Nephron (organoid): ENCODE data around the gene PRELID3B.

ENCODE experiments used
- H3K27ac Mint-ChIP-seq, 3 experiments: 2 replicates each; pipeline ENCODE4 v1.8.0; 2020; ENCODE audit warnings: mixed read lengths in 3 of 3, mild to moderate bottlenecking in 2 of 3, moderate library complexity in 1 of 3
- H3K27me3 Mint-ChIP-seq: 2 replicates; pipeline ENCODE4 v1.8.0; 2021; ENCODE audit warnings: low read depth, mild to moderate bottlenecking, moderate library complexity, mixed read lengths
- H3K36me3 Mint-ChIP-seq: 2 replicates; pipeline ENCODE4 v1.8.0; 2020; ENCODE audit warnings: low read depth, mixed read lengths
- H3K4me1 Mint-ChIP-seq: 2 replicates; pipeline ENCODE4 v1.8.0; 2020; ENCODE audit warnings: mixed read lengths
- H3K4me3 Mint-ChIP-seq, 3 experiments: 2 replicates each; pipeline ENCODE4 v1.8.0; 2020; ENCODE audit warnings: mild to moderate bottlenecking in 3 of 3, mixed read lengths in 3 of 3, moderate library complexity in 2 of 3
- H3K9me3 Mint-ChIP-seq: 2 replicates; pipeline ENCODE4 v1.8.0; 2020; ENCODE audit warnings: mixed read lengths
- TF ChIP-seq, protein P1 (sequence below), 3 experiments: fragments of 200-600 bp; sonication (generic); IDR thresholded peaks; one replicate each; pipeline ENCODE4 v1.5.0; 2021; ENCODE audit warnings: antibody characterized with exemption in 3 of 3; ENCODE audit not compliant: unreplicated experiment in 3 of 3

Gene PRELID3B

DNA sequence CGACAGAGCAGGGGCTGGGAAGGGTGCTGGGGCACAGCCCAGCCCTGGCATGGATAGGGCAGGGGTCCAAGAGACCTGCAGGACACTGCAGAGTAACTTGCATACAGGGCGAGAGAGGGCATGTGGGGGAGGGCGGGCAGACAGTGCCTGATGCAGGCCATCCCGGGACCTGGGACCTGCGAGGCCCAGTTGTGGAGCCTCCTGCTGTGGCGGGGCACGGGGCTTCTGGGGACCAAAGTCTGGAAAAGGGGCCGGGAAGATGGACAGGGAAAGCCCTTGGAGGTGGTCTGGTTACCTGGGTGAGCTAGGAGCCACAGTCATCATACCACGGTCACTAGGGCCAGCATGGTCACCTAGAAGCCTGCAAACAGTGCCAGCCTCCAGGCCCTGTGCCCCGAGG, 23.8 kb downstream of the PRELID3B start:
- Mint-ChIP-seq H3K9me3 (no peaks in the 10 kb centered on the region), H3K36me3 (peaks cover 15% of the 10 kb centered on the region), H3K27ac (no peak overlapping the region), H3K4me3 (no peak overlapping the region), H3K27me3 (peaks cover 8% of the 10 kb centered on the region), H3K4me1 (peaks cover 22% of the 10 kb centered on the region)
- TF ChIP-seq, protein P1, sequence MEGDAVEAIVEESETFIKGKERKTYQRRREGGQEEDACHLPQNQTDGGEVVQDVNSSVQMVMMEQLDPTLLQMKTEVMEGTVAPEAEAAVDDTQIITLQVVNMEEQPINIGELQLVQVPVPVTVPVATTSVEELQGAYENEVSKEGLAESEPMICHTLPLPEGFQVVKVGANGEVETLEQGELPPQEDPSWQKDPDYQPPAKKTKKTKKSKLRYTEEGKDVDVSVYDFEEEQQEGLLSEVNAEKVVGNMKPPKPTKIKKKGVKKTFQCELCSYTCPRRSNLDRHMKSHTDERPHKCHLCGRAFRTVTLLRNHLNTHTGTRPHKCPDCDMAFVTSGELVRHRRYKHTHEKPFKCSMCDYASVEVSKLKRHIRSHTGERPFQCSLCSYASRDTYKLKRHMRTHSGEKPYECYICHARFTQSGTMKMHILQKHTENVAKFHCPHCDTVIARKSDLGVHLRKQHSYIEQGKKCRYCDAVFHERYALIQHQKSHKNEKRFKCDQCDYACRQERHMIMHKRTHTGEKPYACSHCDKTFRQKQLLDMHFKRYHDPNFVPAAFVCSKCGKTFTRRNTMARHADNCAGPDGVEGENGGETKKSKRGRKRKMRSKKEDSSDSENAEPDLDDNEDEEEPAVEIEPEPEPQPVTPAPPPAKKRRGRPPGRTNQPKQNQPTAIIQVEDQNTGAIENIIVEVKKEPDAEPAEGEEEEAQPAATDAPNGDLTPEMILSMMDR (IDR thresholded peaks at IDR 0.05; ENCODE audit: unreplicated experiment in 3 of 3): no peak

DNA sequence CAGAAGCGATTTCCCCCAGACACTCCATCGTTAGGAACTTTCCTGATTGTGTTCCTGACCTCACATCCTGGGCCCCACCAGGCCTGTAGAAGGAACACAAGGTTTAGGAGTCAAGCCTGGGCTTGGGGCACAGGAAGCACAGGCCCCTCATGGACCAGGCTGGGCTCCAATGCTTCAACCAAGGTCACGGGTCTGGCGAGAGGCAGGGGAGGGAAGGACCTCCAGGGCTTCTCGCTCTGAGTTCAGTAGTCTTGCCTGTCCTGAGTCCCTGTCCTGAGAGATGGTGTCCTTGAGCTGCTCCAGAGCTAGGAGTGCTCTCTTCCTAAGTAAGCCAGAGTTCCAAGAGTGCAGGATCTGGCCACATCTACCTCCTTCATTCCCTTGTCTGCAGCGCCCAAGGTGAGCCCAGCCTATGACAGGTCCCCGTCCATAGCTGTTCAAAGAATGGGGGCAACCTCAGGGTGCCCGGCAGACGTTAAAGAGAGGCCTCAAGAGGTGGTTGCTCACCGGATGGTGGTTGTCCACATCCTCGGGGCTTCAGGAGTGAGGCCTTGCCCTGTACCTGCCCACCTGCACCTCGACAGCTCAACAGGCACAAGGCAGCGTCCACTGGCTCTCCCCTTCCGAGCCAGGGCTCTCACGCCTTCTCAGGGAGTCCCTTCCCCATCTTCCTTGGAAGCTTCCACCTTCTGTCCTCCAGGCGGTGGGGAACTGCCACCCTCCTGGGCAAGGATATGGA, 24.9 kb downstream of the PRELID3B start:
- Mint-ChIP-seq H3K36me3 (peaks cover 5% of the 10 kb centered on the region), H3K27me3 (peaks cover 12% of the 10 kb centered on the region), H3K27ac (no peak overlapping the region), H3K9me3 (no peaks in the 10 kb centered on the region), H3K4me3 (no peak overlapping the region), H3K4me1 (peaks cover 19% of the 10 kb centered on the region)
- TF ChIP-seq, protein P1 (IDR thresholded peaks at IDR 0.05; ENCODE audit: unreplicated experiment in 3 of 3): no peak

DNA sequence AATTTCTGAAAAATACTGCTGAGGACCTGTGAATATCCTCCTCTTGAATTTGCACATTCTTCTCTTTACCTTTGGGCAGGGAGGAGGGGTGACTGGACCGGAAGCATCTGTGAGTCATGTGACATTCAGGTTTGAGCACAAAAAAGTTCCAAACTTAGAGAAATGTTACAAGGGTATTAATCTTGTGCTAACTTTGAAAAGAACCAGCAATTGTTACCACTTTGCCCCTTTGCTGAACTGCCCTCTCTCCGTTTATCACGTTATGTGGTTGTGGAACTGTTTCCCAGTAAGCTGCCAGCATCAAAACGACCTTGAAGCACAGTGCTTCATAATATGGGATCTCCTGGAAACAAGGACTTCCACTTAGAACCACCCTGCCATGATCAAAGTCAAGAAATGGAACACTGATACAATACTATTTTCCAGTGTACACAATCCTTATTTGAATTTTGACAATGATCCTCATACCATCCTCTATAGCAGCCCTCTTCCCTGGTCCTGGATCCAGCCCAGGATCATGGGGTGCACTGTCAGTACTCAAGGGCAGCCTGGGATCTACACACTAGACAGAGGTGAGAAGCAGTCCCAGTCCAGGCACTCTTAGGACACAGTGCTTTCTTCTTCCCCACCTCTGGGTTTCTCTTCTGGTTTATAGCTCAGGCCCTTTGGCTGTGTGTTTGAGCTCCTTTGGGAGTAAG, 25.6 kb downstream of the PRELID3B start:
- peak overlapping the region in 1 of 3 experiments; percentile 31 for H3K27ac Mint-ChIP-seq
- no peak overlapping the region for H3K4me3 Mint-ChIP-seq
- peaks cover 14% of the 10 kb centered on the region for H3K27me3 Mint-ChIP-seq
- no peaks in the 10 kb centered on the region for H3K9me3 Mint-ChIP-seq
- peaks cover 13% of the 10 kb centered on the region for H3K4me1 Mint-ChIP-seq
- TF ChIP-seq, protein P1 (IDR thresholded peaks at IDR 0.05; ENCODE audit: unreplicated experiment in 3 of 3): no peak
- no peaks in the 10 kb centered on the region for H3K36me3 Mint-ChIP-seq

DNA sequence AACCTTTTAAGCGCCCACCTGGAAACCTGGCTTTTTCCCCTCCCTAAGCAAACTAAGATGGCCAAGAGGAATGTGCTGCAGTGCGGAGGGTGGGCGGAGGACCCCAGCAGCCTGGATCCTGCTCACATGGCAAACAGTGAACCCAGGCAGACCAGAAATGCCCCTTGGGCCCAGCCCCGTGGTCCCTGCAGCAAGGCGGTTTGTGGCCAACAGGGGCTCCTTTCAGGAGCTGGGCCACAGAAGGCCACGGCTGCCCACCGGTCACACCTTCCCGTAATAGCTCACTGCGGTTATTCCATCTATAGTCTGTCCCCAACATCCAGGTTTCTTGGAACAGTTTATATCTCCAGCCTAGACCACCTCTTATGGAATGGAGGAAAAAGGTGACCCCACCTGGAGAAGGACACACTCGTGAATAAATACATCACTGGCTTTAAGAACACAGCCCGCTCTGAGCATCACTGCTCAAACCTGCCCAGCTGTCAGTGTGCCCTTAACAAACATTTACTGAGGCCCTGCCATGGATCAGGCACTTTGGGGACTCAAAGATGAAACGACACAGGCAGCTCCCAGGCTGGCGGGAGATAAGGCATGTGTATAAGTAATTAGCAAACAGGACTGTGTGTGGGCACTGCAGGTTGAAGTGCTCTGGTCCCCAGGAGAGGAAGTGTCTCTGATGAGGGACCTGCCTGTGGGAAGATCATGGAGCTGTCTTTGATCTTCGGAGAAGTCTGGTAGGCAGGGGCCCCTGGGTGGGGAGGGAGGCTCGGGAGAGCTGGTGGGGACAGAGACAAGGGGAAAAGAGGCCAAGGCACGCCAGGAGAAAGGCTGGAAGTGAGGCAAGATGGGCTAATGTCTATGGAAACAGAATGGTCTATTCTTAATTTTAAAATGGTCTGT, 26.5 kb downstream of the PRELID3B start:
- H3K27me3 Mint-ChIP-seq: peaks cover 19% of the 10 kb centered on the region
- H3K9me3 Mint-ChIP-seq: no peaks in the 10 kb centered on the region
- no peak overlapping the region for H3K4me3 Mint-ChIP-seq
- TF ChIP-seq, protein P1 (IDR thresholded peaks at IDR 0.05; ENCODE audit: unreplicated experiment in 3 of 3): no peak
- H3K4me1 Mint-ChIP-seq: peaks cover 10% of the 10 kb centered on the region
- no peaks in the 10 kb centered on the region for H3K36me3 Mint-ChIP-seq
- no peak overlapping the region for H3K27ac Mint-ChIP-seq

DNA sequence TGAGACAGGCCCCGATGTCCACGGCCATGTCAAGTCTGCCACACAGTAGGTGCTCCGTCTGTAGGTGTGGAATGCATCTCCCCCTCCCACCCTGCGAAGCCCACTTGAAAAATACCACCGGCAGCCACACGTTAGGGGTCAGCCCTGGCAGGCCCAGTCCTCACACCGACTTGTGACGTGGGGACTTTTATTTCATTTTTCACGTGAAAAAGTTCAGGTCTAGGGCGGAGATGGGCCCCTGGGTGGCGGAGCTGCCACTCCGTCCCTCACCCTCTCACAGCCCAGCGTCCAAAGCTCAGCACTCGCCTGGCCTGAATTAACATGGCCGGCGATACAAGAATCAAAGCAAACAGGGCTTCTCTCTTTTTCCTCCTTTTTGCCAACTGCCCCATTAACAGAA, 27.2 kb downstream of the PRELID3B start:
- TF ChIP-seq, protein P1 (IDR thresholded peaks at IDR 0.05; ENCODE audit: unreplicated experiment in 3 of 3): no peak
- Mint-ChIP-seq H3K27ac (no peak overlapping the region), H3K27me3 (peaks cover 19% of the 10 kb centered on the region), H3K9me3 (no peaks in the 10 kb centered on the region), H3K4me1 (peaks cover 6% of the 10 kb centered on the region), H3K4me3 (no peak overlapping the region), H3K36me3 (no peaks in the 10 kb centered on the region)
